K562 (cell line): ENCODE results near the gene SRBD1.

Source experiments
- GABPA ChIP-seq: fragments of 200-800 bp; sonication (Bioruptor generic); conservative IDR thresholded peaks from 2 replicates; pipeline ENCODE4 v1.6.1; 2016; ENCODE audit warnings: low read depth, missing genetic modification characterization, missing compliant biosample characterization
- PML ChIP-seq: IDR thresholded peaks from 2 replicates; pipeline ENCODE4 v1.6.1; 2012; ENCODE audit warnings: low read length, inconsistent platforms
- ZKSCAN1 ChIP-seq: fragments of 150-350 bp; IDR thresholded peaks from 2 replicates; pipeline ENCODE4 v1.6.1; 2016; ENCODE audit warnings: low read depth, low read length
- ZKSCAN3 ChIP-seq: fragments of 250-450 bp; sonication (Bioruptor Pico); IDR thresholded peaks from 2 replicates; pipeline ENCODE4 v1.4.0; 2020
- ZNF165 ChIP-seq: fragments of 250-450 bp; sonication (Bioruptor Pico); IDR thresholded peaks from 2 replicates; pipeline ENCODE4 v1.4.0; 2020; ENCODE audit warnings: borderline replicate concordance
- TF ChIP-seq, protein P1 (sequence below): sonication (generic); formaldehyde crosslinking; IDR thresholded peaks from 2 replicates; pipeline ENCODE4 v1.9.0; 2022; ENCODE audit warnings: mild to moderate bottlenecking, missing genetic modification reagents
- TF ChIP-seq, protein P2 (sequence below): fragments of 450-650 bp; IDR thresholded peaks from 2 replicates; pipeline ENCODE4 v1.6.1; 2016; ENCODE audit warnings: low read depth, mild to moderate bottlenecking, moderate library complexity

DNA sequence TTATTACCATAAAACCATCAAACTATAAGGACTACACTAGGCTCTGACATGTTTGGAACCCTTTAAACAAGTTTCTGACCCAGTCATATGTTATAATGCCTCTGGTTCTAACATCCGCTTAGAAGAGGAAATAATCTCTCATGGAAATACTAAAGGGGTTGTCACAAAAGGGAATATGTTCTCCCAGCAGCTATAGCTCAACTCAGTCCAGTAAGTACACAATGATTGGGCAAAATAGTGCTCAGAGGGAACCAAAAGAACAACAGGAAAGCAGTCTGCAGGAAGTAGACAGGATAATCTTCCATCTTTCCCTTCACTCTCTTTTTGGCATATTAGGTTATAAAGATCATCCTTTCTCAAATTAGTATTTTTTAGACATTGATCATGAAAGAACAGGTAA, 4.3 kb downstream of the SRBD1 start:
- TF ChIP-seq ZKSCAN1, result no peak
- TF ChIP-seq, protein P1, sequence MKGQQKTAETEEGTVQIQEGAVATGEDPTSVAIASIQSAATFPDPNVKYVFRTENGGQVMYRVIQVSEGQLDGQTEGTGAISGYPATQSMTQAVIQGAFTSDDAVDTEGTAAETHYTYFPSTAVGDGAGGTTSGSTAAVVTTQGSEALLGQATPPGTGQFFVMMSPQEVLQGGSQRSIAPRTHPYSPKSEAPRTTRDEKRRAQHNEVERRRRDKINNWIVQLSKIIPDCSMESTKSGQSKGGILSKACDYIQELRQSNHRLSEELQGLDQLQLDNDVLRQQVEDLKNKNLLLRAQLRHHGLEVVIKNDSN, result no peak
- TF ChIP-seq, protein P2, sequence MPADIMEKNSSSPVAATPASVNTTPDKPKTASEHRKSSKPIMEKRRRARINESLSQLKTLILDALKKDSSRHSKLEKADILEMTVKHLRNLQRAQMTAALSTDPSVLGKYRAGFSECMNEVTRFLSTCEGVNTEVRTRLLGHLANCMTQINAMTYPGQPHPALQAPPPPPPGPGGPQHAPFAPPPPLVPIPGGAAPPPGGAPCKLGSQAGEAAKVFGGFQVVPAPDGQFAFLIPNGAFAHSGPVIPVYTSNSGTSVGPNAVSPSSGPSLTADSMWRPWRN, result no peak
- TF ChIP-seq ZNF165 (CRISPR knock-in tag), result no peak
- no peak for TF ChIP-seq ZKSCAN3
- TF ChIP-seq GABPA (tag), result no peak
- TF ChIP-seq PML, result no peak
